Body of pancreas (tissue), 4 donors: Measurements from ENCODE around the gene TP53.

ENCODE experiments used
- POLR2A ChIP-seq, 3 donors: fragments of 450-650 bp; IDR thresholded peaks; one replicate each; pipeline ENCODE4 v1.6.1; 2016; ENCODE audit warnings: antibody characterized with exemption in 3 of 3, mild to moderate bottlenecking in 2 of 3
- TF ChIP-seq, protein P1 (sequence below), 7 experiments: fragments of 450-650 bp in 4 of 7; fragments of 200-600 bp in 3 of 7; sonication (generic) in 3 of 7; IDR thresholded peaks; one replicate each; pipeline ENCODE4 v1.5.1; 2016 to 2019; ENCODE audit warnings: antibody characterized with exemption in 7 of 7

- TF ChIP-seq, protein P1, sequence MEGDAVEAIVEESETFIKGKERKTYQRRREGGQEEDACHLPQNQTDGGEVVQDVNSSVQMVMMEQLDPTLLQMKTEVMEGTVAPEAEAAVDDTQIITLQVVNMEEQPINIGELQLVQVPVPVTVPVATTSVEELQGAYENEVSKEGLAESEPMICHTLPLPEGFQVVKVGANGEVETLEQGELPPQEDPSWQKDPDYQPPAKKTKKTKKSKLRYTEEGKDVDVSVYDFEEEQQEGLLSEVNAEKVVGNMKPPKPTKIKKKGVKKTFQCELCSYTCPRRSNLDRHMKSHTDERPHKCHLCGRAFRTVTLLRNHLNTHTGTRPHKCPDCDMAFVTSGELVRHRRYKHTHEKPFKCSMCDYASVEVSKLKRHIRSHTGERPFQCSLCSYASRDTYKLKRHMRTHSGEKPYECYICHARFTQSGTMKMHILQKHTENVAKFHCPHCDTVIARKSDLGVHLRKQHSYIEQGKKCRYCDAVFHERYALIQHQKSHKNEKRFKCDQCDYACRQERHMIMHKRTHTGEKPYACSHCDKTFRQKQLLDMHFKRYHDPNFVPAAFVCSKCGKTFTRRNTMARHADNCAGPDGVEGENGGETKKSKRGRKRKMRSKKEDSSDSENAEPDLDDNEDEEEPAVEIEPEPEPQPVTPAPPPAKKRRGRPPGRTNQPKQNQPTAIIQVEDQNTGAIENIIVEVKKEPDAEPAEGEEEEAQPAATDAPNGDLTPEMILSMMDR (IDR thresholded peaks at IDR 0.05): no peak
- TF ChIP-seq POLR2A (IDR thresholded peaks at IDR 0.05): no peak
Observed at GRCh38 chr17:7651097-7651664, 36.1 kb downstream of the TP53 start.
